HL-60 (cell line): ENCODE data around the gene SYT6.

Source experiments
- DNase-seq, 2 experiments: peaks; one replicate each; pipeline ENCODE4 v3.0.0-alpha.2; 2010 to 2020; ENCODE audit warnings: low read depth in 1 of 2, low spot score in 1 of 2
- H3K27ac ChIP-seq: fragments of 250-450 bp; sonication (Bioruptor Pico); replicated peaks from 2 replicates; pipeline ENCODE4 v1.5.1; 2020; ENCODE audit warnings: mild to moderate bottlenecking, moderate library complexity
- H3K27me3 ChIP-seq: fragments of 250-450 bp; sonication (Bioruptor Pico); 2 replicates; pipeline ENCODE4 v1.5.1; 2021; ENCODE audit warnings: mild to moderate bottlenecking, moderate library complexity; ENCODE audit not compliant: insufficient read depth, poor library complexity, severe bottlenecking
- H3K4me3 ChIP-seq: replicated peaks from 2 replicates; pipeline ENCODE4 v1.5.1; 2011; ENCODE audit warnings: mild to moderate bottlenecking, control low read depth, low read length; ENCODE audit not compliant: insufficient read depth
- CTCF ChIP-seq: IDR thresholded peaks from one replicate; pipeline ENCODE4 v1.5.1; 2011; ENCODE audit warnings: low read length, control low read depth, inconsistent platforms; ENCODE audit not compliant: insufficient read depth
- GABPA ChIP-seq: IDR thresholded peaks from 2 replicates; pipeline ENCODE4 v1.6.1; 2012; ENCODE audit warnings: low read depth
- POLR2AphosphoS5 ChIP-seq: IDR thresholded peaks from 2 replicates; pipeline ENCODE4 v1.6.1; 2012; ENCODE audit warnings: low read depth
- REST ChIP-seq: IDR thresholded peaks from 2 replicates; pipeline ENCODE4 v1.6.1; 2012; ENCODE audit warnings: low read depth; ENCODE audit not compliant: insufficient replicate concordance
- SPI1 ChIP-seq: IDR thresholded peaks from 2 replicates; pipeline ENCODE4 v1.6.1; 2012; ENCODE audit warnings: low read depth, mild to moderate bottlenecking, borderline replicate concordance

SYT6 gene

GRCh38 chr1:114154146-114154962 lies 685 bp upstream of the SYT6 start:
- Histone ChIP-seq H3K4me3 (no peak overlapping the region), H3K27me3 (peaks cover 53% of the 10 kb centered on the region), H3K27ac (no peak overlapping the region)
- no peak for TF ChIP-seq GABPA
- no peak for DNase-seq

GRCh38 chr1:114152508-114153260 lies 985 bp downstream of the SYT6 start:
- TF ChIP-seq REST = no peak
- Histone ChIP-seq H3K27me3 (peaks cover 51% of the 10 kb centered on the region), H3K27ac (no peak overlapping the region), H3K4me3 (peak overlapping the region; percentile 15; the same call in 1 of the 2 replicates)
- DNase-seq = peak in 1 of 2 experiments; percentile 25

GRCh38 chr1:114152089-114152507 lies 1.6 kb downstream of the SYT6 start:
- TF ChIP-seq POLR2AphosphoS5 (no peak), SPI1 (no peak), REST (no peak), CTCF (no peak), GABPA (no peak)
- DNase-seq = no peak
- Histone ChIP-seq H3K27me3 (peaks cover 51% of the 10 kb centered on the region), H3K4me3 (no peak overlapping the region), H3K27ac (no peak overlapping the region)

- Histone ChIP-seq H3K27me3 (peaks cover 42% of the 10 kb centered on the region), H3K4me3 (no peak overlapping the region), H3K27ac (no peak overlapping the region)
- no peak for TF ChIP-seq REST
- no peak for TF ChIP-seq SPI1
- no peak for TF ChIP-seq GABPA
- DNase-seq = no peak
Measured at GRCh38 chr1:114150016-114150415, 3.7 kb downstream of the SYT6 start.
